GM18907 (cell line): Measurements from ENCODE around the gene TARS3.

Source experiments
- ATAC-seq: cut with Tn5 transposase; IDR thresholded peaks from one replicate; pipeline ENCODE4 v1.9.1; 2021; ENCODE audit warnings: mild to moderate bottlenecking, moderate library complexity; ENCODE audit not compliant: unreplicated experiment

Gene TARS3

DNA sequence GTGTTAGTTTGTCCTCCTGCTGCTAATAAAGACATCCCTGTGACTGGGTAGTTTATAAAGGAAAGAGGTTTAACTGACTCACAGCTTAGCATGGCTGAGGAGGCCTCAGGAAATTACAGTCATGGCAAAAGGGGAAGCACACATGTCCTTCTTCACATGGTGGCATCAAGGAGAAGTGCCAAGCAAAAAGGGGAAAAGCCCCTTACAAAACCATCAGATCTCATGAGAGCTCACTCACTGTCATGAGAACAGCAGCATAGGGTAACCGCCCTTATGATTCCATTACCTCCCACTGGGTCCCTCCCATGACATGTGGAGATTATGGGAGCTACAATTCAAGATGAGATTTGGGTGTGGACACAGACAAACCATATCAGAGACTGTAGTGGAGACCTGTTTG is 99.1 kb downstream of the TARS3 start:
- no peak for ATAC-seq

DNA sequence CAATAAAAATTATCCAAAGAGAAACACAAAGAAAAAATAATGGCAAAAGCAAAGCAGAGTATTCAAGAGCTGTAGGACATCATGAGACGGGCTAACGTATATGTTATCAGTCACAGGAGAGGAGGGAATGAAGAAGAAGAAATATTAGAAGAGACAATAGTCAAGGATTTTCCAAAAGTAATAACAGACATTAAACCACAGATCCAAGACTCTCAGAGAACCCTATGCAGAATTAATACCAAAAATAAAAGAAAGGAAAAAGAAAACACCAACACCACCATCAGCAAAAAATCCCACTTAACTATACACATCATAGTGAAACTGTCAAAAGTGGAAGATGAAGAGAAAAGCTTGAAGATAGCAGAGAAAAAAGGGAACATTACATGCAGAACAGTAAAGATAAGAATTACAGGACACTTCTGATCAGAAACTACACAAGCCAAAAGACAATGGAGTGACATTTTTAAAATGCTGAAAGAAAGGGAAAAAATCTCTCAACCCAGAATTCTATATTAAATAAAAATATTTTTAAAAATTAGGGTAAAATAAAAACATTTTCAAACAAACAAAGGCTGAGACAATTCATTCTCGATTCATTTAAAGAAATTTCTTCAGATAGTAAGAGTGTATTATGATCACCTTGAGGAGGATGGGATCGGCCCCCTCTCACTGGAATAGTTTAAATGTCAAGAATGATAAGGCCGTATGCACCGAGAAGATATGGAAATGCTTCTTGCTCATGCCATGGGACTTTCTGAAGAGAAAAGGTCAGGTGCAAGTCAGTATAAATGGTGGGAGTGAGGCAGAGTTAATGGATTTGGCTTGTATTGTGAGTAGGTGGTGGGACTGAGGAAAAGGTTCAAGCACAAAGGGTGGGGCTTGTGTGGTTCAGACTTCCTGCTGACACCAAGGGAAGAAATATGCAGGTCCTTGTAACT is 100.6 kb downstream of the TARS3 start:
- no peak for ATAC-seq

DNA sequence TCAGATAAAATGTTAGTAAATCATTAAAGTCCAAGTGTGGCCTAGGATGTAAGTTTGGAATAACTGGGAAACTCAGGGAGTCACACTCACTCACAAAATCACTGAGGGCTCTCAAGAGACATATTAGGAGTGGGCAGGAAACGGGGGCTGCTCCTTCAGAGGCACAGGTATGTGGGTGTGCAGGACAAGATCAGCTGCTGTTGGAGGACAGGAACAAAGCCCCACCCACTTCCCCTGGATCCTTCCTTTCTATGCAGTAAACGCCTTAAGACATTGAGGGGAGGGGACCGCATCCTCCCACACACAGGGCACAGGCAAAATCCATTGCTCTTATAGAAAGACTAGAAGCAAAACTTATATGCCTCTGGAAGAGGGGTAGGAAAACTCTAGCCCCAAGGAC is 102.3 kb downstream of the TARS3 start:
- ATAC-seq, result no peak

DNA sequence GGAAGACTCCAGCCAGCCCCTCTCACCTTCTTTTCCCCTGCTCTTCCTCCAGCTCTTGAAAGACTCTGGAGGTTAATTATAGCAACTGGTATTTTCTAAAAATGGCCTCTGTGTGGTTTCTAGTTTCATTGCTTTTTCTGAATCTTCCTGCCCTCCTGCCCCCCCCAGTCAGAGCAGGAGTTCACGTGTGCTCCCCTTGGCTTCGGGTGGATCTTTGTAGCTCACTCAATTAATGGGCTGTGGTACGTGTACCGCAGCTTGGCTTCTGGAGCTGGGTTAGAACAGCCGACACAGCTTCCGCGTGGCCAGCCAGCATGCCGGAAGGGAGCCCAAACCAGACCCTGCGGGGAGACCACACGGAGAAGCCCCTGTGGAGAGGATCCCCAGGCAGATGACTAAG is 103.6 kb downstream of the TARS3 start:
- no peak for ATAC-seq

DNA sequence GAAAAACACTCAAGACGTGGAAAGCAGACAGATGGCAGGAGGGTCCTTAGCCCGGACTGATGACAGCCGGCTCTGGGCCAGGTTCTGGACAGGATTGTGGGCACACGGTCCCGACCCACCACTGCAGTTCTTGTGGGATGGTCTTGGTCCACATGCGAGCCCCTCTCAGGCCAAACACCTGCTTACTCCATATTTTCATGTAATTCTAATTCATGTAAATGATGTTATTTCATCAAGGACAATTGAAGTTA is 104.7 kb downstream of the TARS3 start:
- no peak for ATAC-seq

DNA sequence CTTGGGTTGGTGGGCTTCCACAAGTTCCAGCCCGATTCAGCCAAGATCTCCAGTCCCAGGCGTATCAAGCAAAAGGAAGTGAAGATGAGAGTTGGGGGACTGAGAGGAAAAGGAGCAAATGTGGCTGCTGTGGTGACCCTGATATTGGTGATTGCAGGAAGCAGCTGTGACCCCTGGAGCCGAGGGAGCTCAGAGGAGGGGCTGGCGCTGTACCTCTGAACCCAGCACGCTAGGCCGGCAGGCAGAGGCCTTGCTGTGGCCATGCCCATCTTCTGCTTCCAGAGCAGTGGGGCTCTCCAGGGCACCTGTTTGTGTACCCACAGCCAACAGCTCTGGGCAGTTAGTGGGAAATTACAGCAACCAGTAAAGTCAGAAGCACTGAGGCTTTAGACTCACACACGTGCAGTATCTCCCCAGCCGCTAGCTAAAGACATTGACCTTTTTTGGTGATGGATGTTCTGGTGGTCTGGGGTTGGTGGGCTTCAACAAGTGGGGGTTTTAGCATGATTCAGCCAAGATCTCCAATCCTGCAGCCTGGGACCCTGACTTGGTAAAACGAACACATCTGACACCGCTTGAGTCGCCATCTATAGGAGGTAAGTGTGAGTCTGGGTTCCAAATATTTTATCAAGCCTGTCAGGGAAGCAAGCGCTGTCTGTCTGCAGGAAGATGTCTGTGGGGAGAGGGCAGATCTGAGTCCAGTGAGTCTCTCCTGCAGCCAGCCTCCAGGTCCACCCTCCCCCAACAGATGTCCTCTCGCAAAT is 105.2 kb downstream of the TARS3 start:
- no peak for ATAC-seq

DNA sequence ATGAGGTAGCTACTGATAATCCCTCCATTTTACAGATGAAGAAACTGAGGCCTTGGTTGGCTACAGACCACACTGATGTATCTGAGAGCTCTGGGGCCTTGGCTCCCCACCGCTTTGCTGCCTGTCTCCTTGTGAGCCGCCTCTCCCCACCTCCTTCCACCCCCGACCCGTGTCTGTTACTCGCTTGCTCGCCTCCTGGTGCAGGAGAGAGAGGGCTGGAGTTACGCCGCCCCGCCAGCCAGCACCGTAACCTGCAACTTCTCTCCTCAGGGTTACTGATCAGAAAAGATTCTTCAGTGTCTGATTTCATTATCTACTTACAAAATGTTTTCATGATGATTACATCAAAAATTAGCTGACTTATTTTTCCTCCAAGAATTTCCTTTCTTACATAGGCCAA is 106.2 kb downstream of the TARS3 start:
- ATAC-seq, result no peak

DNA sequence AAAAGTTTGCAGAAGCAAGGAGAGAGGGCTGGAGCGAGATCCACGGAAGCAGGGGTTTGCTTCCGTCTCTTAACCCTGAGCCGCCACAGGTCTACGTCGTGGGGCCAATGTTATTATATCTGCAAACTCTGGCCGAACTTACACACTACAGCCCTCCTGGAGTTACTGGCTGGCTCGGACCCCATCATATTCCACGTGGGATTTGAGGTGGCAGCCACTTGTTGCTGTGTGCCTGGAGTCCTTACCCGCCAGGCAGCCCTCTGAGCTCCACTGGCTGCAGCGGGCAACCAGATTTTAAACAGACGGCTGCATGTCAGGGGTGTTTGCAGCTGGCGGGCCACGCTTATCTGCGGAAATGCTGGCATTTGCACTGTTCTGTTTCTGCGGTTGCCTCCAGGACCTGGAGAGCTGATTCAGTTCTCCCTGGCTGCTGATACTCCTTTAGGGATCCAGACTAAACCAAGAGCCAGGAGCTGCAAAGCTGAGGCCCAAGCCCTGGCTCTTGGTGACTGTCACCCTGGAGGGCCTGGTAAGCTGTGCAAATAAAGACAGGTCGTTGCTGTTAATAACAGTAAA is 106.8 kb downstream of the TARS3 start:
- ATAC-seq, result no peak

DNA sequence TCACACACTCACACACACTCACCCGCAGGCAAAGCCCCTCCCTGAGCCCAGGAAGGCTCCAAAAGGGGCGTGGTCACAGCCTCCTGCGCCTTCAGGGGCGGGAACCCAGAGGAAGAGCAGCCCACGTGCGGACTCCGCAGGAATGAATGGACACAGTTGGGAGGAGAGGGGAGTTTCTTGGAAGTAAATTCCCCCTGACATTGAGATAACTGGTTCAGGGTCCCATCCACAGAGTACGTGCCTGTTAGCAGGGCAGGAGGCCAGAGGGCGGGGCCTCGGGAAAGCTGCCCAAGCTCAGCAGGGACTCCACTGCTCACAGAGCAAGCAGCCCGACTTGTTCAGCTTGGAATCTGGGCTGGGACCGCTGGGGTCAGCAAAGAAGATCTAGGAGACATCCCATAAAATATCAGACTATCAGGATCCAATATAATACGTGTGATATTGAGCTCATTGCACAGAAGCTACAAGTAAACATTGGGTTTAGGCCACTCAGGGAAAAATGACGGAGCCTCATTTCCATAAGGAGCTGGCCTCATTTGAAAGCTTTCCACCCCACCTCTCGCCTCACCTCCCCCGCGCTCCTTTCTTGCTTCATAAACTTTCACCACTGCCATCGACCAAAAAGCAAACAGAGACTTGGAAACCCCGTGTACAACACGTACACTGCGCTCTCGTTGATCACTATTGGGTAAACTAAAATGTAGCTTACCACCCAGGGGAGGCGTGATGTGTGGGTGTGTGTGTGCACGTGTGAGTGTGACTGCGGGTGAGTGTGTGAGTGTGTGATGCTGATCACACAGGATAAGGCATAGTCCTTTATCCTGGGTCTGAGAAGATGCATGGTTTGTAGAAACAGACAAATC is 108.1 kb downstream of the TARS3 start:
- ATAC-seq, result no peak

DNA sequence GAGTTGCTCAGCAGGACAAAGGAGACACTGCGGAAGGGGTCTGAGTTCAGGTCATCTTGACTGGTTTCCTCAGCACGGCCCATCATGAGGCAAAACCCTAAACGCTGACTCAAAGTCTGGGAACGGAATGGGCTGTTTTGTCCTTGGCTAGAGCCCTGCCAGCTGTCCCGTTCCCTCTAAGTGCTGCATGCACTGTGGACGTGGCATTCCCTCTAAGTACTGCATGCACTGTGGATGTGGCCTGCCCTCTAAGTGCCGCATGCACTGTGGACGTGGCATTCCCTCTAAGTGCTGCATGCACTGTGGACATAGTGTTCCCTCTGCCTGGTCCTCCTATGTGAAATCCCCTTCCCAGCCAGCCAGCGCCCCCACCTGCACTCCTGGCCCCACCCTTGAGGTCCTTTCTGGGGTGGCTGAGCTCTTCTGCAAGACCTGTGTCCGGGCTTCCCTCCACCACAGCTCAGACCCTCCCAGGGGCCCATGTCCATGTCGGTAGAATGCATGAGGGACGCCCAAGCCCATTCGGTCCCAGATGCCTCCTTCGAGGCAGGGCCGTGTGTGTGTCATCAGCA is 108.8 kb downstream of the TARS3 start:
- no peak for ATAC-seq

DNA sequence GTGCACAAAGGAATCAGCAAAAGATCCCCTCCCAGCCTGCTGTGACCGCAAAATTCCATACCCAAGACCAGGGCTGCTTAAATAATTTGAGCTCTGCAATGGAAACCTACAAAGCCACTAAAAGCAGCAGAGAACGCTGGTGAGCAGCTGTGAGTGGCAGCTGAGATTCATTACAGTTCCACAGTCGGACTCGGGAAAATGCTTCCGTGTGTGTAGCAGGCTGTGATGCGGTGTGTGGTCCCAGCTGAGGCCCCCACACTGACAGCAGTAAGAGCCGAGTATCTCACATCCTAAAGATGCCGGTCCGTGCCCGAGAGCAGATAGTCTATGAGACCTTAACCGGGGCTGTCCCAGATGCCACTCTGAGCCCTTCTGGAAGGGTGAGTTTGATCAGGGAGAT is 109.5 kb downstream of the TARS3 start:
- ATAC-seq, result no peak

DNA sequence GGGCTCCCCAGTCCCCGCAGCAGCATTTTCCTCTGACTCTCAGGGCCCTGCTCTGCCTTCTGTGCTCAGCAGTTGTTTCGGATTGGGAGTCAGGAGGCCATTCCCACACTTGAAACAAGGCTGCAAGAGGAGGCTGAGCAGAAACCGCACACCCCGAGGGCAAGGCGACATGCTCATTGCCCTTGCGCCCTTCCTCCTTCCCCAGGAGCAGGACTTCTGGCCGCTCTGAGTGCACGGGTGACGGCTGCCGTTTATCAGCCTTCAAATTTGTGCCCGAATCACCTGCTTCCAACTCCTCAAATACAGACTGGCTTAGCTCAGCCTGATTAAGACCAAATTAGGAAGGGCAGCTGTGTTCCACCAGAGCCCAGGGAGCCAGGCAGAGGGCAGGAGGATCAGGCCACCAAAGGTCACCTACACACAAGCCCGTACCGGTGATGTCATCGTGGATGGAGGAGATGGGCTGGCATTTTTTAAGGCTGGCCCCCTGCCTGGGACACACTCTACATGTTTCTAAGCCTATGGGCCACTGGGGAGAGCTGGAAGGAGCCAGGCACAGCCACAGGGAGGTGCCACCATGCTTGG is 110.2 kb downstream of the TARS3 start:
- ATAC-seq, result no peak

DNA sequence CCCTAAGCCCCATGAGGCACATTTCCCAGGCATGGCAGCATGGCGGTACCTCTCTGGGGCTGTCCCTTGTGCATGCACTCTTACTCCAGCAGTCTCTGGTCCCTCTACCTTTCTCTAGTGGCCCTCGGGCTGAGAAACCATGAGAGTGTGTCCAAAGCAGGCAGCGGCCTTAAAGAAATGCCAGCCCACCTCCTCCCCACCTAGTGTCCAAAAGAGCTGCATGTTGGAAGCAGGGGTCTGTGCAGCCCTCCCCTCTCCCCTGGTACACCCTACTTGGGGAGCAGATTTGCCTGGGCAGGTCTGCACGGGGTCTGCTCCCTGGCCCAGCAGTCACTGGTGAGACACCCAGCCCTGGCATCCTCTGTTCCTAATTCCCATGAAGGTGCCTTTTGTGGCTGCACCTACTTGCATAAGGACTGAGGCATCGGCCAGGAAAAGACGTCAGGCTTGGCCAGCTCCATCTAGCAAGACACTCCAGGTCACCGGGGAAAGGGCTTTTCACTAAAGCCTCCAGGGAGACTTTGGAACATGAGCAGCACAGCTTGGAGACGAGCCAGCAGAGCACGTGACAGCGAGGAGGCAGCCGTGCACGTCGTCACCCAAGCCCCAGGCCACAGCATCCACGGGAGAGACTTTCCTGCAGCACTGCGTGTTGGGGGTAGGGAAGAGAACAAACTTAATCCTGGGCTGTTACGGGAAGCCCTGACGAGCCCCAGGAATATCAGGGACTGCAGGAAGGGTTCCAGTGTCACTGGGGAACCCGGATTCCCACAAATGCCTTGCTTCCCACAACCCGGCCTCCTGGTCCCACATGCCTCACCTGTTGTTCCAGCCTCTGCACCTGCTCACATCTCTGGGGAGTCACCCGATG is 110.9 kb downstream of the TARS3 start:
- no peak for ATAC-seq

DNA sequence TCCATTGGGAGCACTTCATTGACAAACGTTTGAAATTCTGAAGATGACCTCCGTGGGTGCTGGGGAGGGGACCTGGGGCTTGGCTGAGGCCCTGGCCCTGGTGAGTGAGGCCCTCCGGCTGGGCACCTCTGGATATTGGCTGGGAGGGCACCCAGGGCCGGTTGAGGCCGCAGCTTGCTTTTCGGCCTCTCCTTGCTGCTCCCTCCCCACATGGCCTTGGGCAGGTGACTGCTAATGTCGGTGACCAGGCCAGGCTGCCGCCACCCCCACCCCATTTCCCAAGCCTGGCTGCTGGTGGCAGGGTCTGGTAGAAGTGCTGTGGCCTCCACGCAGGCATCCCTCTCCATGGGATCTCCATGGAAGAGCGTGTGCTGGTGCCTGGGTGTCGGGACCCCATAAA is 111.6 kb downstream of the TARS3 start:
- ATAC-seq, result no peak

DNA sequence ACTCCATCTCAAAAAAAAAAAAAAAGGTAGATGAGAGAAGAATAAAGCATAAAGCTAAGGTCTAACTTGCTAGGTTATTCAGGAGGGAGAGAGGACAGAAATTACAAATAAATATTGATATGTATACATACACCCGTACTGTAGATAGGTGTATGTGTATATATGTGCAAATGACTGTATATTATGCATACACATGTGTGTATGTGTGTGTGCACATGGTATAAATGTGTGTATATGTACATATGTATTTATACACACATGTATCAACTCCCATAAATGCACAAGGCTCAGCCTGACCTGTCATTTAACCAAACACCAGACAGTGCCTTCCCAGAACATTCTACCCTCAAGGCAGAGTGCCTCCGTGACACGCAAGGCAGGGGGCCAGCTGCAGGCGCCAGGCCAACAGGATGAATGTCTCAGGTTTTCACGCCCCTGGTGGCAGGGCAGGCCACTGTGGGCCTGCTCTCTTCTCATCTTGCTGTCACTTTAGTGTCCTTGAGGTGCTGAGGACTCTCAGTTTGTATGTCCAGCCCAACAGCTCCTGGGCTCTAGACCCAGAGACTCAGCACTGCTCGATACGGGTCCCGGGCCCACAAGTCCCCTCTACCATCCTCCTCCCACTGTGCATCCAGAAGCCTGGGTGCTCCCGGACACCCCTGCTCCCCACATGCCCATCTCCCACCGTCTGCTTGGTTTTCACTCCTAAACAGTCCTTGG is 112.5 kb downstream of the TARS3 start:
- ATAC-seq, result no peak

DNA sequence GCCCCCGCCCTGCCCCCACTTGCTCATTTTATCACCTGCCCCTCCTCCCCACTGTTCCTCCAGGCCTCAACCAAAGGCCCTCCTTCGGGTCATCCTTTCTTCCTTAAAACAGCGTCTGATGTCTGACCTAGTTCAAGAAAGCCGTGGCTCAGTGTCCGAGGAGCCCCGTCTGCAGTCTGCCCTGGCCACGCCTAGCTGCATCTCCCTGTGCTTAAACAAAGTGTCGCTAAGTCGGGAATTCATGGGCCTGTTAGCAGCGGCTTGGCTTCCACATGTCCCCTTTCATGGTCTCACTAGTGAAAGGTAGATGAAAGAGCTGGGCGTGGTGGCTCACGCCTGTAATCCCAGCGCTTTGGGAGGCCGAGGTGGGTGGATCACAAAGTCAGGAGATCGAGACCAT is 113.3 kb downstream of the TARS3 start:
- ATAC-seq, result no peak

DNA sequence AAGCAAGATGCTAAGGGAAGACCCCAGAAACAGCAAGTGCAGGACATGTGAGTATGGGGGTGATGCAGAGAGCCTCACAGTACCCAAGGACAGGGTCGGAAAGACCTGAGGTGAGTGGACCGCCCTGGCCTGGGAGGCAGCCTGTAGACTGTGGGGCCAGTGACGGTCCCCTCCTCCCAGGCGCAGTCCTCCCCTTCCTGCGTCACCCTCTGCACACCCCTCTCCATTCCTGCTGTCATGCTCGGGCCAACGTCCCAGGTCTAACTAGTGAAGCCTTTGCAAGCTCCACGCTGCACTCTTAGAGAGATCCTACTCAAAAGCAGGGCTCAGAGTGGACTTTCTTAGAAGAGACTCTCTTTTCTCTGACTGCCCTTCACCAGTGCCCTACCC is 113.7 kb downstream of the TARS3 start:
- ATAC-seq, result no peak

DNA sequence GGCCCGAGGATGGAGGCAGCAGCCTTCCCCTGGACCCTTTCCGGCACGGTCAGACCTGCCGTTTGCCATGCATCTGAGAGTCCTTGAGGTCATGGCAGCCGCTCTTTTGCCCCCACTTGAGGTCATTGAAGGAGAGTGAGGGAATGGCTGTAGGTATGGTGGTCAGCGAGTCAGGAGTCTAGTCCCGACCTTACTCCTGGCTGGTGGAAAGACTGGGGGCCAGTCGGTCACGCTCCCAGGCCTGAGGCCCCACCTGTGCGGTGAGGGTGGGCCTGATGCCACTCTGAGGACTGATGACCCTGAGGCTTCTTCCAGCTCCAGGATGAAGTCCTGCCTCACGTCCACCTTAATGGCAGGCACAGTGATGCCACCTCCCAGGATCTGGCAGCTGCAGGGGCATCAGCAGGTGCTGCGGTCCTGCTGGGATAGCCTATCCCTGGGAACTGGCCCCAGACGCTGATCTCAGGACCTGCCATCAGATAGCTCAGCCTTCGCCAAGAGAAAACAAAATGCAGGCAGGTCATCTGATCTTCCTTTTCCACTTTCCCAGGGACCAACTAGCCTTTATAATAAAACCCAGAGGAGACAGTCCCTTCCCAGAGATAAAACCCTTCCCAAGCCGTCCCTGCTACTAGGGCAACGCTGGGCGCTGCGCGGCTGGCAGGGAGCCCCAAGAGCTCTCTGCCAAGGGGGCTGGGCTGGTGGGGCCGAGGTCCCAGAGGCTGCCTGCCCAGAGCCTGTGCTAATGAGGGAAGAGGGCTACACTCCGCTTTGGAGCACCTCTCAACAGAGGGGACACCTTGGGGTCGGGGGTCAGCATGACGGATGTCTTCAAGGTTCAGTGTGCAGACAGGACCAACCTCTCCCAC is 114.3 kb downstream of the TARS3 start:
- ATAC-seq, result no peak
